DOHH2 (cell line): ENCODE data around the gene SELENOW.

Source experiments
- H3F3A ChIP-seq: fragments of 200-600 bp; sonication (generic), shearing (Covaris generic); 2 replicates; pipeline ENCODE4 v1.6.0; 2016; ENCODE audit warnings: antibody characterized with exemption, mild to moderate bottlenecking; ENCODE audit not compliant: control insufficient read depth, insufficient read depth
- H3K27ac ChIP-seq: fragments of 200-600 bp; sonication (generic); 2 replicates; pipeline ENCODE4 v1.5.1; 2014; ENCODE audit warnings: low read depth, mild to moderate bottlenecking, low read length, moderate library complexity
- H3K27me3 ChIP-seq: fragments of 200-600 bp; sonication (generic); 2 replicates; pipeline ENCODE4 v1.6.1; 2014; ENCODE audit warnings: mild to moderate bottlenecking, low read length, mixed read lengths; ENCODE audit not compliant: control insufficient read depth
- H3K36me3 ChIP-seq: fragments of 200-600 bp; sonication (generic); 2 replicates; pipeline ENCODE4 v1.6.1; 2014; ENCODE audit warnings: mild to moderate bottlenecking, low read length, moderate library complexity, mixed read lengths; ENCODE audit not compliant: control insufficient read depth
- H3K4me1 ChIP-seq: fragments of 200-600 bp; sonication (generic); 2 replicates; pipeline ENCODE4 v1.6.1; 2014; ENCODE audit warnings: mild to moderate bottlenecking, low read length, mixed read lengths; ENCODE audit not compliant: control insufficient read depth
- H3K4me2 ChIP-seq: fragments of 200-600 bp; sonication (generic); 2 replicates; pipeline ENCODE4 v1.6.0; 2014; ENCODE audit warnings: mild to moderate bottlenecking, low read length, moderate library complexity
- H3K4me3 ChIP-seq: fragments of 200-600 bp; sonication (generic); 2 replicates; pipeline ENCODE4 v1.5.1; 2014; ENCODE audit warnings: mild to moderate bottlenecking, low read length, mixed read lengths
- H3K79me2 ChIP-seq: fragments of 200-600 bp; sonication (generic); 2 replicates; pipeline ENCODE4 v1.6.1; 2014; ENCODE audit warnings: mild to moderate bottlenecking, low read length, mixed read lengths; ENCODE audit not compliant: control insufficient read depth
- H3K9me2 ChIP-seq: fragments of 200-600 bp; sonication (generic); replicated peaks from 2 replicates; pipeline ENCODE4 v1.6.1; 2014; ENCODE audit warnings: mild to moderate bottlenecking, low read length, mixed read lengths; ENCODE audit not compliant: control insufficient read depth
- H3K9me3 ChIP-seq: fragments of 200-600 bp; sonication (generic); 2 replicates; pipeline ENCODE4 v1.6.1; 2014; ENCODE audit warnings: antibody characterized with exemption, low read length, mixed read lengths; ENCODE audit not compliant: control insufficient read depth, insufficient read depth
- H4K20me1 ChIP-seq: fragments of 200-600 bp; sonication (generic); 2 replicates; pipeline ENCODE4 v1.6.0; 2014; ENCODE audit warnings: low read depth, mild to moderate bottlenecking, antibody characterized with exemption, low read length, moderate library complexity; ENCODE audit not compliant: control insufficient read depth, insufficient read depth
- EZH2phosphoT487 ChIP-seq: fragments of 200-600 bp; sonication (generic); IDR thresholded peaks from 2 replicates; pipeline ENCODE4 v1.6.1; 2017; ENCODE audit warnings: borderline replicate concordance, mild to moderate bottlenecking, antibody characterized with exemption, low read length, moderate library complexity, mixed read lengths
- TF ChIP-seq, protein P1 (sequence below): fragments of 200-600 bp; sonication (generic); IDR thresholded peaks from one replicate; pipeline ENCODE4 v1.5.1; 2014; ENCODE audit warnings: antibody characterized with exemption, mild to moderate bottlenecking, low read depth, low read length; ENCODE audit not compliant: poor library complexity, severe bottlenecking

Gene SELENOW

DNA sequence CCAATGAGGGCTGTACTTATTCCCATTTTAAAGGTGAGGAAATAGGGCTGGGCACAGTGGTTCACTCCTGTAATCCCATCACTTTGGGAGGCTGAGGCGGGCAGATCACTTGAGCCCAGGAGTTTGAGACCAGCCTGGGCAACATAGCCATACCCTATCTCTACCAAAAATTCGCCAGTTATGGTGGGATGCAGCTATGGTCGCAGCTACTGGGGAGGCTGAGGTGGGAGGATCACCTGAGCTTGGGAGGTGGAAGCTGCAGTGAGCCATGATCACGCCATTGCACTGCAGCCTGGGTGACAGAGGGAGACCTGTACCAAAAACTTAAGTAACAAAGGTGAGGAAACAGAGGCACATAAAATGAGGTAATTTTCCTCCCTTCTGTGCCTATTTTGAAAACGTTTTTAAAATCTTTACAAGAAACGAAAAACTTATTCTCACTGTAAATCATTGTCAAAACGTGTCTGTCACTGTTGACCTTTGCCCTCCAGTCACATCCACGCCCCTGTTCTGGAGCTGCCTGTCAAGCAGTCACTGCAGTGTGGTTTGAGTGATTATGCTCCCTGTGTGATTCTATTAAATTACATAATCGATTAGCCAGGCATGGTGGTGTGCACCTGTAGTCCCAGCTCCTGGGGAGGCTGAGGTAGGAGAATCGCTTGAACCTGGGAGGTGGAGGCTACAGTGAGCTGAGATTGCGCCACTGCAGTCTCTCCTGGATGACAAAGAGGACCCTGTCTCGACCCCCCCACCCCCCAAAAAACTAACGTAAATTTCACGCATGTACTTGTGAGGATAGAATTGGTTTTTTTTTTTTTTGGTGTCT, 20.7 kb upstream of the SELENOW start:
- H3K79me2 ChIP-seq = no peaks in the 10 kb centered on the region
- peaks cover 64% of the 10 kb centered on the region for H3K36me3 ChIP-seq

DNA sequence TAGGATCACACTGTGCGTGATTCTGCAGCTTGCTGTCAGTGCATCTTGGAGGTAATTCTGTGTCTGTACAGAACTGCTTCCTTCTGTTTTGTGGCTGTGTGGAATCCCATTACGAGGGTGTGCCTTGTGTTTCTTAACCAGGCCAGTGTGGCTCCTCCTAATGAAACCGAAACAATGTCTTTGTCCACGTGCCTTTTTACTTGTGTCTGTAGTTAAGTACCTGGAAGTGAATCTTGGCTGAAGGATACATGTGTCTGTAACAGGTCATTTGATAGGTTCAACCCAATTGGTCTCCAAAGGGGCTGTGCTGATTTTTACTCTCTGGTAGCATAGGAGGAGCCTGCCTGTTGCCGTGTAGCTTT, 20.1 kb upstream of the SELENOW start:
- H3K4me1 ChIP-seq = no peaks in the 10 kb centered on the region
- H3K9me2 ChIP-seq = no peaks in the 10 kb centered on the region
- H4K20me1 ChIP-seq = no peaks in the 10 kb centered on the region
- no peaks in the 10 kb centered on the region for H3K79me2 ChIP-seq
- H3K4me2 ChIP-seq = no peak overlapping the region
- TF ChIP-seq, protein P1, sequence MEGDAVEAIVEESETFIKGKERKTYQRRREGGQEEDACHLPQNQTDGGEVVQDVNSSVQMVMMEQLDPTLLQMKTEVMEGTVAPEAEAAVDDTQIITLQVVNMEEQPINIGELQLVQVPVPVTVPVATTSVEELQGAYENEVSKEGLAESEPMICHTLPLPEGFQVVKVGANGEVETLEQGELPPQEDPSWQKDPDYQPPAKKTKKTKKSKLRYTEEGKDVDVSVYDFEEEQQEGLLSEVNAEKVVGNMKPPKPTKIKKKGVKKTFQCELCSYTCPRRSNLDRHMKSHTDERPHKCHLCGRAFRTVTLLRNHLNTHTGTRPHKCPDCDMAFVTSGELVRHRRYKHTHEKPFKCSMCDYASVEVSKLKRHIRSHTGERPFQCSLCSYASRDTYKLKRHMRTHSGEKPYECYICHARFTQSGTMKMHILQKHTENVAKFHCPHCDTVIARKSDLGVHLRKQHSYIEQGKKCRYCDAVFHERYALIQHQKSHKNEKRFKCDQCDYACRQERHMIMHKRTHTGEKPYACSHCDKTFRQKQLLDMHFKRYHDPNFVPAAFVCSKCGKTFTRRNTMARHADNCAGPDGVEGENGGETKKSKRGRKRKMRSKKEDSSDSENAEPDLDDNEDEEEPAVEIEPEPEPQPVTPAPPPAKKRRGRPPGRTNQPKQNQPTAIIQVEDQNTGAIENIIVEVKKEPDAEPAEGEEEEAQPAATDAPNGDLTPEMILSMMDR = no peak
- TF ChIP-seq EZH2phosphoT487 = no peak
- H3K4me3 ChIP-seq = no peak overlapping the region
- 0 out of 2 replicates have a peak, but pooled peaks cover 3% of the 10 kb centered on the region for H3F3A ChIP-seq
- peaks cover 58% of the 10 kb centered on the region for H3K36me3 ChIP-seq
- H3K27me3 ChIP-seq = no peaks in the 10 kb centered on the region
- H3K27ac ChIP-seq = no peak overlapping the region
- H3K9me3 ChIP-seq = no peaks in the 10 kb centered on the region

More for the DNA sequence above, 20.7 kb upstream of the SELENOW start:
- no peak overlapping the region for H3K4me3 ChIP-seq
- H3F3A ChIP-seq = 0 out of 2 replicates have a peak, but pooled peaks cover 3% of the 10 kb centered on the region
- TF ChIP-seq, protein P1 = no peak
- TF ChIP-seq EZH2phosphoT487 = no peak
- H3K4me2 ChIP-seq = no peak overlapping the region
- no peaks in the 10 kb centered on the region for H3K9me2 ChIP-seq
- no peaks in the 10 kb centered on the region for H3K9me3 ChIP-seq
- no peaks in the 10 kb centered on the region for H3K4me1 ChIP-seq
- H3K27ac ChIP-seq = no peak overlapping the region
- no peaks in the 10 kb centered on the region for H3K27me3 ChIP-seq
- no peaks in the 10 kb centered on the region for H4K20me1 ChIP-seq

DNA sequence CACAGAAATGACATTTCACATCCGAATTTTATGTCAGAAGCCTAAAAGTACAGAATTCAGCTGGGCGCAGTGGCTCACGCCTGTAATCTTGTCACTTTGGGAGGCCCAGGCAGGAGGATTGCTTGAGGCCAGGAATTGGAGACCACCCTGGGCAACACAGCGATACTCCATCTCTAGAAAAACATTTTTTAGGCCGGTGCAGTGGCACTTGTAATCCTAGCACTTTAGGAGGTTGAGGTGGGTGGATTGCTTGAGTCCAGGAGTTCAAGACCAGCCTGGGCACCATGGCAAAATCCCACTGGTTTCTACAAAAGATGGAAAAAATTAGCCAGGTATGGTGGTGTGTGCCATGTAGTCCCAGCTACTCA, 17.9 kb upstream of the SELENOW start:
- Histone ChIP-seq H3K36me3 (peaks cover 36% of the 10 kb centered on the region), H4K20me1 (no peaks in the 10 kb centered on the region), H3K27me3 (no peaks in the 10 kb centered on the region), H3K79me2 (no peaks in the 10 kb centered on the region), H3K4me1 (no peaks in the 10 kb centered on the region), H3F3A (0 out of 2 replicates have a peak, but pooled peaks cover 3% of the 10 kb centered on the region), H3K4me3 (no peak overlapping the region), H3K4me2 (no peak overlapping the region), H3K9me2 (no peaks in the 10 kb centered on the region), H3K9me3 (no peaks in the 10 kb centered on the region), H3K27ac (no peak overlapping the region)
- no peak for TF ChIP-seq EZH2phosphoT487
- TF ChIP-seq, protein P1 = no peak
